Stimulated activated CD4-positive, alpha-beta T cell treated with anti-CD3 and anti-CD28 coated beads, Interleukin-1b, Interleukin-23, amount 100 ng/mL, for 1 hour (primary cell): Measurements from ENCODE around the gene FLT1.

Source experiments
- DNase-seq, 2 donors: peaks; one replicate each; pipeline ENCODE4 v3.0.0-alpha.2; 2020; ENCODE audit warnings: low read depth in 2 of 2

The FLT1 gene

DNA sequence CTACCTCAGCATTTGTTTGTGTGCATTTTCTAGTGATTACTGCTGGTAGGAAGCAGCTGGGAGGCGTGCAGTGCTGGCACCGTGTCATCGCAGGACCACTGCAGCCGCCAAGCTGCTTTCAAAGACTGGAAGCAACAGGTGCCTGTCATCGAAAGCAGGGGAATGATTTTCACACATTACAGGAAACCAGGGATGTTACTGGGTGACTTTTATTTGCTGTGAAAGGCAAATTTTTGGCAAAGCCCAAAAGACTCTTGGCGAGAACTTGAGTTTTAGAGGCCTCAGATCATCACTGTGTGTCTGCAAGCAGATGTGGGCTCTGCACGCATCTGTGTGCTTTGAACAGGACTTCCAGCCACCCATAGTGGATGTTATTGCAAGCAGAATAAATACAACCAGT lies 176.4 kb downstream of the FLT1 start:
- no peak for DNase-seq

DNA sequence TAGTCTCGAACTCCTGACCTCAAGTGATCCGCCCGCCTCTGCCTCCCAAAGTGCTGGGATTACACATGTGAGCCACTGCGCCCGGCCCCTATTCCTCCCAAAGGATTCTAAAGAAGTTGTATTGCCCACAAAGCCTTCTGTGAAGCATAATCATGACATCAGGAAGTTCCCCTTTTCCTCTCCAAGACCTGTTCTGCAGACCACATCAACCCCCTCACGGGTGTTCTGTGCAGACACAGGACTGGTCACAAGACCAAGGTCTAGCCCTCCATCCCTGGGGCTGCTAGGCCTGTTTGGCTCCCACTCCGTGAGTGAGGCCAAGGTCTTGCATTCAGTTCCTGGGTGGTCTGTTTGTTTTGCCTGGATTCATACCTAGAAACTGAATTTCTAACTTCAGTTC lies 178.1 kb downstream of the FLT1 start:
- DNase-seq: no peak

DNA sequence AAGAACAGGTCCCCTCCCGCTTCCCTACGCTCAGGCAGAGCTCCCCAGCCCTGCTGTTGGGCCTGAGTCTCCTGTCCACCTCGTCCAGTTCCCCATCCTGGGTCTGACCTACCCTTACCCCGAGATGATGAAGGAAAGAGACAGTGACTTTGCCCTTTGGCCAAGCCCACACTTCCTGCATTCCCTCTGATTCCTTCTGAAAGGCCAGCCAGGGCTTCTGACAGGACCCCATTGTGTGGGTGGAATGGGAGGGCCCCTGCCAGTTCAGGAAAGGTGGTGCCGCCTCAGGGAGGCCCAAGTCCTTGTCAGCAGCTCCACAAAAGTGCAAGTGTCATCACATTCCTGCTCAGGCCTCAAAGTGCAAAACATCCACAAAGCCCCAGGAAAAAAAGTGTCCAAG lies 178.8 kb downstream of the FLT1 start:
- no peak for DNase-seq

DNA sequence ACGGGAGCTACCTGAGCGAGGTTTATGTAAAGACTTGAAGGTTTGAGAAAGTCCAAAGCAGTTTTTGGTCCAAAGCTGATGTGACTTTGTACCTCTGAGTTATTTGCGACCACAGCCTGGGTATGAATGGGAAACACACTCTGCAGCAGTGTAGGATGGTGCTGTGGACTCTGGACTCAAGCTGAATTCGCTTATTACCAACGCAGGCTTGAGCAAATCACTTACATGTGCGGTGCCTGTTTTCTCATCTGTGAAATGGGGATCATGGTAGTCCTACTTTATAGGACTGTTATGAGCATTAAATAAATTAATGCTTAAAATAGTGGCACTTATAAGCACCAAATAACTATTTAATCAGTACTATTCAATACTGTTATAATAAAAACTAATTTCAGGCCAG lies 180.0 kb downstream of the FLT1 start:
- no peak for DNase-seq

DNA sequence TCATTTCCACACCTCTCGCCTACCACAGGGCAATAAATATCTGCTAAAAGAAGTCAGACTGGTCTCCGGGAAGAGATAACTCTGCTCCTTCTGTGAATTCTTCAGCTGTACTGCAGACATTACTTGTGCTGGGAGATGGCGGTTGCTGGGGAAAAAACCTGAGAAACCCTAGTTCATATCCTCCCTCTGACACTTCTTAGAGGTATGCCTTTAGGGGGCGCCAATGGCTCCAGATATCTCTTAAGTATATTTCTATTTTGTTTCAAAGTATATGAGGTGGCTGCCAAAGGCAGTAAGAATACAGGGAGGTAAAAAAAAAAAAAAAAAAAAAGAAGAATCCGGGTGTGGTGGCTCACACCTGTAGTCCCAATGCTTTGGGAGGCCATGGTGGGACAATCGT lies 181.3 kb downstream of the FLT1 start:
- DNase-seq: no peak

DNA sequence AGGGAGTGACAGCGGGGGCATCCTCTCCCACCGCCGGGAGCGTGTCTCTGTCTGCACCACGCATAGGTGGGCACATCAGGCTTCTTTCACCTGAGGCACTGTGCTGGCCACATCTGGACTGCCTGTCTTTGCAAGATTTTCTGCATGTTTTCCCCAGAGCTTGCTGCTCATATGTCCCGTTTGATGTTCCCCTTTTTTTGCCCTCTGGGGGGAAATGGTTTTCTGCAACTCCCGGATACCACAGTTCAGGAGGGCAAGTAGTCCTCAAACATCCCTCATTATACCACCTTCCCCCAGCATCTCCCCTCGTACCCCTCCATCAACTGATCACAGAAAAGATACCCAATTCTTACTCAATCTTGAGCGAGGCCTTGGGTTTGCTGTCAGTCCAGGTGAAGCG lies 188.6 kb downstream of the FLT1 start:
- no peak for DNase-seq

DNA sequence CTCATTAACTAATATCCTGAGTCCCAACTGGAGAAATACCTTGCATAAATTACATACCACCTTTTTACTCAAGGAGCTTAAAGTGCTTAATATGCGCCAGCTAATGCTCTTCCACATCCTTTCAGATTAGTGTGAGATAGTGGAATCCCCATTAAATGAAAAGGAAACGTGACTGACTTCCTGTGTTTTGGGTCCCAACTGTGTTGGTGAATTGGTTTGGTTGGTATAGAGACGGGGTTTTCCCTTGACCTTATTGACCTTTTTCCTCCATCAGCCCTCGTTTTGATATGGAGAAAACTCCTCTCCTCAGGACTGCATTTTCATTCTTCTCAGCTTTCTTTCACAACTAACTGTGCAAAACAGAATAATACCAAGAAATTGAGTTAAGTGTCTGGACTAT lies 193.1 kb downstream of the FLT1 start:
- no peak for DNase-seq

DNA sequence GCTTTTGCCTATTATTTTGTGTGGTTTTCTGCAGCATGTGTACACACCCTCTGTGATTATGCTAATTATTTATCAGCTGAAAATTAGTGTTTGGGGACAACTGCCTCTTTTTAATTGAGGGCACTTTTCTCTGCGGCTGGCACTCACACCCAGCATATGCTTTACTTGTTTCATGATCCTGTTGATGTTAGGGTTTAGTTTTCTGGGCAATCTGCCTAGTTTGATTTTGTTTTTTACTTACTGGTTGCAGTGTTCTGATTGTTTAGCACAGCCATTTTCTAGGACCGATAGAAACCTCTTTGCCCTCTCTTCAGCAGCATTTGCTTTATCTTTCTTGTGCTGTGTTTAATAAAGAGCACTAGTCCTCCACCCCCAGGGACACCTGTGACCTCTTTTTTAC lies 195.0 kb downstream of the FLT1 start:
- no peak for DNase-seq

DNA sequence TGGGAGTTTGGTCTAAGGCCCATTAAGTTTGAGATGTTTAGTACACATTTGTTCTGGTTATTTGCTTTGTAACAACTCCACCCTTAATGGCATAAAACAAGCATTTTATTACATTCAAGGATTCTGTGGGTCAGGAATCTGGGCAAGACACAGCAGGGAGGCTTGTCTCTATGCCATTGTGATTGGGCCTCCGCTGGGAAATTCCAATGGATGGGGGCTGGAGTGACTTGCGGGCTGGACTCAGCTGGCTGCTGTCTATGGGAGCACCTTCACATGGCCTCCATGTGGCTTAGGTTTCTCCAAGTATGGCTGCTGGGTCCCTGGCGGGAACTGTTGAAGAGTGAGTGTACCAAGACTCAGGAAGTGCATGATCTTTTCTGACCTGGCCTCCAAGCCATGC lies 197.6 kb downstream of the FLT1 start:
- no peak for DNase-seq

DNA sequence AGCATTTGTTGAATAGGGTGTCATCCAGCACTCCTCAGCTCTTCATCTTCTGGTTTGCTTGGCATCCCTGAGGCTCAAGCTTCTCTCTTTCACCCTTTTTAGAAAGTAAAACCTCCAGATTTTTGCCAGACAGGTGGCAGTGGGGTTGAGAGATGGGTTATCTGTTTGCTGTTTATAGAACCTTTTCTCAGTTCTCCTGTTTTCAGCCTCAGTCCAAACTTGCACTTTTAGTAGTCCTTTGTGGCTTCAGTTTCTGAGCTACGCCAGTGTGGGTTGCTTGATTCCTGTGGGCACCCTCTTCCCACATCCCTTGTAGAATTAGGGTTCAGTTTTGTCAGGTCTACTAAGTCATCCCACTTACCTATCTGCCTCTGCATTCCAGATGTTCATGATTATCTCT lies 208.7 kb downstream of the FLT1 start:
- DNase-seq: no peak

DNA sequence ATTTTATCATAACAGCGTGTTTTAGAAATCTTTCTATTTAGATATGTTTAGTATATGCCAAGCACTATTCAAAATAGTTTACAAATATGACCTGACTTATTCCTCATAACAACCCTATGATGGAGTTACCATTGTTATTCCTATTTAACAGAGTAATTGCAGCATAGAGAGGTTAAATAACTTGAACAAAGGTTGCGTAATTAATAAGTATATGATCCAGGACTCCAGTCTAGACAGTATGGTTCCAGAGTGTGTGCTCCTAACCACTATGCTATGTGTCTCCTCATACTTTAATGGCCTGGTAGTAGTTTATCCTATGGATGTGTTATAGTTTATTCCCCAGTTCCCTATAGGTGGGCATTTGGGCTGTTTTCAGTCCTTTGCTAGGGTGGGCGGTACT lies 211.3 kb downstream of the FLT1 start:
- DNase-seq: no peak

DNA sequence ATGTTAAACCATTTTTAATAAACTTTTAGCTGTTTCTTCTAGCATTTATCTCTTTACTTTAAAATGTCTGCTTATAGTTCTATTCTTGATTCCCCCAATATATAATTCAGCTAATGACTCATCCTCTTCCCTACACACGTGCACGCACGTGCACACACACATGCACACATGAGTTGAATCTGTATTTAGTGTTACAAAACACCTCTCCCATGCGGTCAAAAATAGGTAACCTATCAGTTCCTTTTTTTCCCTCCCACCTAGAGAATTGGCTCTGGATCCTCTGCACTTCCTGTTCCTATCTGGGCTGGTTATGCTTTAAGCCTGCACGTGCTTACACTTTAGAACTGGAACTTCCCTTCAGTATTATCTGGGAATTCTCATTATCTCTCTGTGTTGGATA lies 212.5 kb downstream of the FLT1 start:
- no peak for DNase-seq

DNA sequence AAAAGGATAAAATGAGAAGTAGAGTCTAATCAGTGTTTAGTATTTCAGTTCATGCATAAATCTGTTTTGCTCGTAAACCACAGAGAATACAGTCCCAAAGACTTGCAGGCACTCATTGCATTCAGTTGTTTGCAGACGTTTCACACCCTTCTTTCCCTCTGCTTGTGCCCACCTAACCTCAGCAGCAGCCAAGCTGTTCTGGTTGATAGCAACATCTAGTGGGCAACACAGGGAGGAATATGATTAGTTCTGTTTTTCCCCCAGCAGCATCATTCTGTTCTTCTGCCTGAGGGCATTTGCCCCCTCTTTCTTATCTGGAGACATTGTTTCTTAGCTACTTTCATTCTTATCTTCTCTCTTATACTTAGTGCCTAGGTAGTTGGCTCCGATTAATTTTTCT lies 221.0 kb downstream of the FLT1 start:
- DNase-seq: no peak

DNA sequence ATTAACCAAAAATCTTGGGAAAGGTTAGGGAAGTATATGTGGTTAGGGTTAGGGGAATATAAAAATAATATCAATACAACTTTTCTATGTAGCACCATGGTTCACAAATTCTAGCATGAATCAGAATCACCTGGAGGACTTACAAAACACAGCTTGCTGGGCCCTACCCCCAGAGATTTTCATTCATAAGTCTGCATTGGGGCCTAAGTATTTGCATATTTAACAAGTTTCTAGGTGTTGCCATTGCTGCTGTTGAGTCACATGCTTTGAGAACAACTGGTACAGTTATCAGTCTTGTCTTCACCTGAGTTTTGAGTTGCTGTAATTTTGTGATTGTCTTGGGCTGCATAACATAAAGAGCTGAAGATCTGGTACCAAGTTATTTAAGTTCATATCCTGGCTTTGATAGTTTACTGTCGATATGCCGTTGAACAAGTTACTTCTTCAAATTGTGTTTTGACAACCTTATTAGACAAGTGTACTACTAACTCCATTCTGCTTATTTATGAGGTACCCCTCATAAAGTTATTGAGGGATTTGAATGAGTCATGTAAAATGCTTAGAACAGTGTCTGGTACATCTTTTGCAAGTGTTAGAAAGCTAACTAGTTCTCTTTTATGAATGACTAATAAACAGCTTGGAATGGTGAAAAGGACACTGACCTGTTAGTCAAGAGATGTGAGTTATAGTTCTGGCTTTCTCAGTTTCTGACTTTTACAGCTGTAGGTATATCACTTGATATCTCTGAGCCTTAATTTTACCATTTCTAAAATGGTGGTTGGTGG lies 223.7 kb downstream of the FLT1 start:
- no peak for DNase-seq

DNA sequence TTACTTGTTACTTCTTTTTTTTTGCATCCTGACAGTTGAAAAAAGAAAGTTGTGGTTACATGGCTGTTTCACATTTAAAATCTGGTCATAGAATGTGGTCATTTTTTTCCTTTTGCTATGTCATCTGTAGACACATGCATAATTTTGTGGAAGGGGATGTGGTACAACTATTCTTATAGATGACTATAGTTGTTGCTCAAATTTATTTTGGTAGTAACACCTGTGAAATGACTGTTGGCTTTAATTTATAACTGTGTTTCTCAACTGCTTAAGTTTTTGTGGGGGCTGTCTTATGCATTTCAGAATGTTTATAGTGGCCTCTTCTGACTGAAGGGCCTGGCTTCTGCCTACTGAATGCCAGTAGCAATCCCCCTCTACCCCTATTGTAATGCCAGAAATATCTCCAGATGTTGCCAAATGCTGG lies 226.1 kb downstream of the FLT1 start:
- no peak for DNase-seq

DNA sequence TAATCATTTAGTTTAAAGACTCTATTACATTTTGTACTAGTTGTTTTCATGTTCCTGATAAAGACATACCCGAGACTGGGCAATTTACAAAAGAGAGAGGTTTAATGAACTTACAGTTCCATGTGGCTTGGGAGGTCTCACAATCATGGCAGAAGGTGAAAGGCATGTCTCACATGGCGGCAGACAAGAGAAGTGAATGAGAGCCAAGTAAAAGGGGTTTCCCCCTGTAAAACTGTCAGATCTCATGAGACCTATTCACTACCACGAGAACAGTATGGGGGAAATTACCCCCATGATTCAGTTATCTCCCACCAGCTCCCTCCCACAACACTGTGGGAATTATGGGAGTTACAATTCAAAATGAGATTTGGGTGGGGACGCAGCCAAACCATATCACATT lies 227.4 kb downstream of the FLT1 start:
- no peak for DNase-seq

DNA sequence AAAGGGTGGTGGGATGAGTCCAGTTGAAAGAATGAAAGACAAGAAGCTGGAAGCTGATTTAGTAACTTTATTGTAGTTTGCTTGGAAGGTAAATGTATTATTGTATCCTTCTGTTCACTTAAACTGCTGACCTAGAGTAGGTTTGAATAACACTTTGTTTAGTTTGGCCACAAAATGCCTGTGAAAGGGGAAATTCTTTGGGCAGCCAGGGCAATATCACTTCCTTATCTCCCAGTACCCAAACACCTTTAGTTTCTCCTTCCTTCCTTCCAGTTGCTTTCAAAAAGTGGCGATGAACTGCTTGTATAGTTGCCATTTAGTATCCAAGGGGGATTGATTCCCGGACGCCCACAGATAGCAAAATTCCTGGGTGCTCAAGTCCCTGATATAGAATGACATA lies 236.5 kb downstream of the FLT1 start:
- DNase-seq: no peak

DNA sequence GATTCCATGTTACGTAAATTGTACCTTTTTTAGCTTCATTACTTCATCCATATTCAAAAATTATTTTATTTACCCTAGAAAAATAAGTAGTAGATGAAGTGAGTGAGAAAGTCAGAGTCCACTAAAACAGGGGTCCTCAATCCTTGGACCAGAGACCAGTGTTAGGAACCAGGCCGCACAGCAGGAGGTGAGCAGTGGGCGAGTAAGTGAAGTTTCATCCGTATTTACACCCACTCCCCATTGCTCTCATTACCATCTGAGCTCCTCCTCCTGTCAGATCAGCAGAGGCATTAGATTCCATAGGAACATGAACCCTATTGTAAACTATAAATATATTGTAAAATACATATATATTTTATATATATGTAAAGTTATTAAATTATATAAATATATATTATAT lies 237.6 kb downstream of the FLT1 start:
- DNase-seq: no peak

DNA sequence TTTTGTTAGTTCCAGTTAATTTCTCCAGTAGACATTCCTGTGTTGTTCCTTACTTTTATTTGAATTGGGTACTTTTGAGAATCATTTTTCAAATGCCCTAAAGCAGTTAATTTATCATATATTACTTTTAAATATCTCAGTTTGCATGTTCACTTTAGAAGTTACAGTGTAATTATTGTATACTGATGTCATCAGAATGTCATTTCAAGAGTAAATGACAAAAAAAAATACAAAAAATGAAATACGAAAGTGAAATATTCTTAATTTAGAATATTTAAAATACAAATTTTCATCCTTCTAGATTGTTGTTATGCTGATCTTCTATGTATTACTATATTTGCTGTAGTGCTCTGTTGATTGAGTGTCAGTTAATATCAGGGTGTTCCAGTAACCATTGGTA lies 242.4 kb downstream of the FLT1 start:
- no peak for DNase-seq

DNA sequence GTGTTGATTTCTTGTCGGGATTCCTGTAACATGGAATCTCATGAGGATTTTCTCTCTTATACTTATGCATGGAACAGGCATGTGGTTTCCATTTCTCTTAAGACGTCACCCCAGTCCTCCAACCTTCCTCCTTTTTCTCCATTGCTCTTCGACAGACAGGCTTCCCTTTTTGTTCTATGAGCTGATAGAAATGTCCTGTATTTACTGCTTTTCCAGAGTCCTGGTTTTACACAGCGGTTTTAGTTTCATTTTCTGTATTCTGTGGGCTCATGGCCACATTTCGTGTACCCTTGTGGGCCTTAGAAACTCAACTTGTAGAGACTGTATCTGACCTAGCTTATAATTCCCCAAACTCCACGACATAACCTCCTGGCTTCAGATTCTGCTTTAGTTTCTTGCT lies 243.5 kb downstream of the FLT1 start:
- no peak for DNase-seq

DNA sequence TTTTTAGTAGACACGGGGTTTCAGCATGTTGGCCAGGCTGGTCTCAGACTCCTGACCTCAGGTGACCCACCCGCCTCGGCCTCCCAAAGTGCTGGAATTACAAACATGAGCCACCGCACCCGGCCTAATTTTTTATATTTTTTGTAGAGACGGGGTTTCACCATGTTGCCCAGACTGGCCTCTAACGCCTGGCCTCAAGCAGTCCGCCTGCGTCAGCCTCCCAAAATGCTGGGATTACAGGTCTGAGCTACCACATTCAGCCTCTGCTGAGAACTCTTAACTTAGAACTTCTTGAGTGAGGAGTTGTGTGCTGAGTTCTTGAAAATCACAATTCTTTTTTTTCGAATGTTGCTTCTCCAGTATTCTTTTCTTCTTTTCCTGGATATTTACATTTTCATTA lies 244.4 kb downstream of the FLT1 start:
- no peak for DNase-seq
